CD4-positive, alpha-beta T cell treated with Interleukin-6 for 4 hours (primary cell): ENCODE results near the gene SLC16A11.
"Not testable (repeated sequence)": the region's sequence is repeated elsewhere in the genome, so short reads cannot be mapped to it uniquely, and the experiment has no call there.

ENCODE experiments used
- DNase-seq: peaks from one replicate; pipeline ENCODE4 v3.0.0-alpha.2; 2020; ENCODE audit warnings: mixed read lengths

SLC16A11 gene, protein sequence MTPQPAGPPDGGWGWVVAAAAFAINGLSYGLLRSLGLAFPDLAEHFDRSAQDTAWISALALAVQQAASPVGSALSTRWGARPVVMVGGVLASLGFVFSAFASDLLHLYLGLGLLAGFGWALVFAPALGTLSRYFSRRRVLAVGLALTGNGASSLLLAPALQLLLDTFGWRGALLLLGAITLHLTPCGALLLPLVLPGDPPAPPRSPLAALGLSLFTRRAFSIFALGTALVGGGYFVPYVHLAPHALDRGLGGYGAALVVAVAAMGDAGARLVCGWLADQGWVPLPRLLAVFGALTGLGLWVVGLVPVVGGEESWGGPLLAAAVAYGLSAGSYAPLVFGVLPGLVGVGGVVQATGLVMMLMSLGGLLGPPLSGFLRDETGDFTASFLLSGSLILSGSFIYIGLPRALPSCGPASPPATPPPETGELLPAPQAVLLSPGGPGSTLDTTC

GRCh38 chr17:7043497-7044198, at the start of gene SLC16A11:
TSS of gene SLC16A11 (minus strand) at chr17:7044092. CDS start at chr17:7043513, 579 bp downstream.
- DNase-seq = peak; percentile 41

GRCh38 chr17:7091311-7092005, 47.6 kb upstream of the SLC16A11 start:
- DNase-seq = not testable (repeated sequence)

- DNase-seq = not testable (repeated sequence)
These were observed 45.7 kb upstream of the SLC16A11 start for GRCh38 chr17:7089570-7089969.

- DNase-seq = not testable (repeated sequence)
These were observed 44.5 kb upstream of the SLC16A11 start for GRCh38 chr17:7088442-7088841.

GRCh38 chr17:7084088-7084487, 40.2 kb upstream of the SLC16A11 start:
- DNase-seq = no peak

DNA sequence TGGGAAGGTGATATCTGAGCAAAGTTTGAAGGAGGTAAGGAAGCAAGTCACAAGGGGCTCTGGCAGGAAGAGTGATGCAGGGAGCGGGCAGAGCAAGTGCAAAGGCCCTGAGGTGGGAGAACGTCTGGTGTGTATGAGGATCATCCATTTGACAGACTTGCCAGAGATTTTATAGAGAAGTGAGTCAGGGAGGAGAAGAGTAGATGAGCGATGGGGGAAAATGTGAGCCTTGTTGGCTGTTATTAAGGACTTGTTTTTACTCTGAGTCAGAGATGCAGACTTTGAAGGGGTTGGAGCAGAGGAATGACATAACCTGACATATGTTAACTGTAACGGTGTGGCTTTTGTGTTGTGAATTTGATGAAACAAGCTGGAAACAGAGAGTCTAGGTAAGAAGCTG, 39.7 kb upstream of the SLC16A11 start:
- DNase-seq = no peak

- peak; percentile 31 for DNase-seq
These were observed 37.6 kb upstream of the SLC16A11 start for GRCh38 chr17:7081341-7082062.

- DNase-seq = no peak
These were observed 36.7 kb upstream of the SLC16A11 start for GRCh38 chr17:7080456-7081041.

DNA sequence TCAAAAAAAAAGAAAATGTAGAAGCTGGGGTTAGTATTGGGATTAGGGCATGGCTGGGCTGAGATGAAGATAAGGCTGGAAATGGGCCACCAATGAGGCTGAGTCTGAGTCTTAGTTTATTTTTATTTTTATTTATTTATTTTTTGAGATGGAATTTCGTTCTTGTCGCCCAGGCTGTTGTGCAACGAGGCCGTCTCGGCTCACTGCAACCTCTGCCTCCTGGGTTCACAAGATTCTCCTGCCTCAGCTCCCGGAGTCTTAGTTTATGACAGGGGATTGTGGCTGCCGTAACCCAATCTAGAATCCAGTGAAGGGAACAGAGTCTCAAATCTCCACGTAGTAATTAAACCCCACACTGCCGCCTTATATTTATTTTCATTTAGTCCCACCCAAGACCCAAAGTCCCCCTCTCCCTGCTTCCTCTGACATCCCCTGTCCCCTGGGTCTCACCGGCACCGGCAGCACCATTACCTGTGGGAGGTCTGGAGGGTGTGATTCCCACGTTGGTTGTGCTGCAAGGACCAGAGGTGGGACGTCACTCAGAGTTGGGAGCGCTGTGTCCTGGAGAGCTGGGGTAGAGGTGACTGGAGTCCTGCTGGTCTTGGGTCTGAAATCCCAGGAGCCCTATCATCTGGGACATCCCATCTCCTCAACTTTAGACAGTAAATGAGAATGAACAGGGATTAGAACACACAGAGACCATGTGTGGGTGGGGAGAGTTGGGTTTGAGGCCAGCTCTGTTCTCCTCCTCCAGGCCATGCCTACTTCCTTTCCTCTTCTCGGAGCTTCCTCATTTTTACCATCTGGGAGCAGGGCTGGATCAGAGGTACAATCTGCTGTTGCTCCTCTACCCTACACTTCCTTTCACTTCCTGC, 35.9 kb upstream of the SLC16A11 start, which contains the start of gene CLEC10A:
Gene CLEC10A (minus strand): TSS at position 671 of the 875 bp plus-strand sequence. CDS start 1,439 bp downstream, outside the sequence.
- no peak for DNase-seq

DNA sequence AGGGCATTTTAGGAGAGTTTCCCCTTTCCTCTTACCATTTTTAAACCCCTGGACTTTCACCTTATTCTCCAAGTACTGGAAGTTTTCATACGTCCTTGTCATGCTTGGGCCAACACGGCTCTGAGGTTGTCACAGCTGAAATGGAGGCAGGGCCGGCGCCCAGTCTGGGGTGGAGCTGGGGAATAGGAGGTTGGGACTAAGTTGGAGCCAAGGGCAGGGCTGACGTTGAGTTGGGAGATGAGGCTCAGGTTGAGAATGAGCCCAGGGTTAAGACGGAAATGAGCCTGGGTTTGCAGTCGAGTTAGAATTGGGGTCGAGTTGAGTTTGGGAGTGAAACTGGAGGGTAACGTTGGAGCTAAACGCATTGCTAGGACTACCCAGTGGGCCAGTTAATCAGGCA, 34.8 kb upstream of the SLC16A11 start:
- no peak for DNase-seq

GRCh38 chr17:7077911-7078546, 34.1 kb upstream of the SLC16A11 start:
- DNase-seq = no peak

DNA sequence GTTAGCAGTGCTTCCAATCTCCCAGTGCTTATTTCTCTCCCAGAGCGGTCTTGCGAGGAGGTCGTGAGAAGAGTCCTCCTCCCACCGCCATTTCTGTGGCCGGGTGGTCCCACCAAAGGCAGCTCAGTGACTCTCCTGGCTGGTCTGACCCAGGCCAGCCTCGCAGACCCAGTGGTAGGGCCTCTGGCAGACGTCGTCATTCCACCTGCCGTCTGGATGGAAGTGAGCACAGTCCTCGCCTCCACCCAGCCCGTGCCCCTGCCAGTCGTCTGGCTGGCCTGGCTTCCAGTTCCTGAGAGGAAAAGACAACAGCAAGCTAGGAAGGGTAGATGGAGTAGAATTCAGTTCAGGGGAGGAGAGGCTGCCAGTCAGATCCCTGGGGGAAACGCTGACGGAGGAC, 31.0 kb upstream of the SLC16A11 start:
- no peak for DNase-seq

- DNase-seq = no peak
These were observed 28.5 kb upstream of the SLC16A11 start for GRCh38 chr17:7072406-7072805.

- DNase-seq = no peak
These were observed 26.8 kb upstream of the SLC16A11 start for GRCh38 chr17:7070712-7071111.

DNA sequence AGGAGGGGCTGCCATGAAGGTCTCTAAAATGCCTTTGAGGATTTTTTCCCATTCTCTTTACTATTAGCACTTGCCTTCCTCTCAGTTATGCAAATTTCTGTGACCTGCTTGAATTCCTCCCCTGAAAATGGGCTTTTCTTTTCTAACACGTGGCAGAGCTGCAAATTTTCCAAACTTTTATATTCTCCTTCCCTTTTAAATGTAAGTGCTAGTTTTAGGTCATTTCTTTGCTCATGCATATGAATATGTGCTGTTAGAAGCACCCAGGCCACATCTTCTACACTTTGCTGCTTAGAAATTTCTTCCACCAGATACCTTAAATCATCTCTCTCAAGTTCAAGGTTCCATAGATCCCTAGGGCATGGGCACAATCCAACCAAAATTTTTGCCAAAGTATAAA, 24.4 kb upstream of the SLC16A11 start:
- DNase-seq = no peak

- no peak for DNase-seq
These were observed 23.3 kb upstream of the SLC16A11 start for GRCh38 chr17:7067198-7067597.

GRCh38 chr17:7064261-7064660, 20.4 kb upstream of the SLC16A11 start:
- no peak for DNase-seq

DNA sequence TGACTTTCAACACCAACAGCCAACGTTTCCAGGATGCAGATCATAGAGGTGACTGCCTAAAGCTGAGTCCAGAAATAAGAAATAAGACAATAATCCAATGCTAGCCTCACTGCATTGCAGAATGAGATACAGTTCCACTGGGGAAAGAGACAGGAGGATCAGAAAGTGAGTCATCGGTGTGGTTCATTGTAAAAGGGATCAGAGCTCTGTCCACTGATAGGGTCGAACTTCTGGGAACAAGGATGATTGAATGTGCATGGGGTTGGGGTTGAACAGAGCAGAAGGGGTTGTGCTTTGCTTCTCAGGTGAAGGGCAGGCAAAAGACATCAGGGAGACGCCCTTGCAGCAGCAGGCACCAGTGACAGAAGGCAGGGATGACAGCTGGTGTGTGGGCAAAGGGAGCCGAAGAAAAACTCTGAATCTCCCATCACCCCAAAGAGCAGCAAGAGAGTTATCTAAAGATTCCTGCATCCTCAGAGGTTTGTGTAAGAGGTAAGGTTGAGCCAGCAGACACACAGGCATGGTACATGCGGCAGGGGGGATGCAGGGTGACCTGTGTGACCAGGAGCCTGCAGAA, 19.7 kb upstream of the SLC16A11 start:
- no peak for DNase-seq

- DNase-seq = no peak
These were observed 16.4 kb upstream of the SLC16A11 start for GRCh38 chr17:7060165-7060891.
